GM18511 (cell line): ENCODE measurements around the gene ABCA13.

Experiments
- ATAC-seq: cut with Tn5 transposase; IDR thresholded peaks from one replicate; pipeline ENCODE4 v1.9.1; 2021; ENCODE audit warnings: mild to moderate bottlenecking, moderate library complexity; ENCODE audit not compliant: unreplicated experiment

ABCA13 gene

GRCh38 chr7:48621076-48621475 is 449.8 kb downstream of the ABCA13 start:
- no peak for ATAC-seq

GRCh38 chr7:48627164-48627563 is 455.9 kb downstream of the ABCA13 start:
- no peak for ATAC-seq

DNA sequence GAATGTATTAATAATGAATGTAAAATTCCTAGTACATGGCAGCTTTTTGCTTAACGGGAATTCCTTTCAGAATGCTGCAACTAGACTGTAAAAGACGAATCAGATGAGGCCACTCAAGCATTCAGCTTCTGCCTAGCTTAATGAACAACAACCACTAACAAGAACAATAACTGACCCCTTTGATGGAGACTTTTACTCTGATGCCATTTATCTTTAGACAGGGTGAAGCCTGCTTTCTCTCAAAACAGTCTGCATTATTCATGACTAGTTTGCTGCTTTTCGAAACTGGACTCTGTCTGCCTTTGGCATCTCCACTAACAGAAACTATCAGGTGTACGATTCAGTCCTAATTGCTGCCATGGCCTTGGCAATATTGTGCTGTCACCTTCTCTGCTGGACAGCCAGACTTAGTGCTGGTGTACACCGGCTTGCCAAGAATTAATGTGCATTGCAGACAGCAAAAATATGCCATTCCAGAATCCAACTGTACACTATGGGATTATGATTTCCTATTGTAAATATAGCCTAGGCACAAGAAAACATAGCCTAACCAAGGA is 457.6 kb downstream of the ABCA13 start:
- no peak for ATAC-seq

- ATAC-seq: no peak
Measured at GRCh38 chr7:48634116-48634632, 462.9 kb downstream of the ABCA13 start.

DNA sequence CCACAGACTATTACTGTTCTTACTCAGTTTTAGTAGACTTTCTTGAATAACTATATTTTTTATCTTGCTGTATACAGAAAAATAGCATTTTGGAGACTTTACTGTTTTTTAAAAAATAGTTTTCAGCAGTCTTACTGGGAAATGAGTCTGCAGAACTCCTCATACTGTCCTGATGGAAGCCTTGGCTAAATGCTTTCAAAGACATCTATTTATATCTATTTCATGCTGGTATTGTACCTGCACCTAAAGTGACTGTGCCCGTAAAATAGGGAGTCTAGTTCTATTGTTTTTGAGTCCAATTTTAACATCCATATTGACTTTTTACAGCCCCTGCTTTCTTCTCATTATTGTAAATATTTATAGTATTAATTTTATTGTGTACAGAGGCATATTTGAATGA is 464.5 kb downstream of the ABCA13 start:
- ATAC-seq: no peak

DNA sequence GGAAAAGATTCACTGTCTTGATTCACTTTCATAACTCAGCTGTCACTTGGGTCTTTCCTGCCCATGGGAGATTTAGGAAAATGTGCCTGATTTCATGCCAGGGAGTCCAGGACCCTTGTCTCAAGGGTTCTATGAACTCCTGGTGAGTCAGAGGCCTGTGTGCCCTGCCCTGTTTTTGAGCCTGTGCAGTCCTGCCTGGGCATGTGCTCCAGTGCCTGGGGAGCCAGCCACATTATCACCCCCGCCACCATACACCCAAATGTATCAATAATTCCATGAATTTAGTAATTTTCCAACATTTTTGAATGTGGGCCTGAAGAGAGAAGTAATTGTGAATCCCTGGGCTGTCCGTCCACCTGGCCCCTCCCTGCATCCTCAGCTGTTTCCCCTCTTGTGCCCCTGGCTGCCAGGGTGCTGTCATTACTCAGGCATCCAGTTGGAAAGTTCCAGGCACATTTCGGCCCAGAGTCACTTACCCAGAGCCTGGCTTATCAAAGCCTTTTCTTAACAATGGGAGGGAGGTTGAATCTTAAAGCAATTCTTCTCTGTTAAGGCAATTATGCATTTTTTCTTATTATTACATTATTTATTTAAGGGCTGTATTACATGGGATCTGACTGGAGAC is 465.2 kb downstream of the ABCA13 start:
- ATAC-seq: no peak

GRCh38 chr7:48637382-48637781 is 466.1 kb downstream of the ABCA13 start:
- peak; percentile 49 for ATAC-seq

GRCh38 chr7:48638041-48638440 is 466.8 kb downstream of the ABCA13 start:
- no peak for ATAC-seq

- no peak for ATAC-seq
Measured at GRCh38 chr7:48643431-48644013, 472.3 kb downstream of the ABCA13 start.

GRCh38 chr7:48658138-48658537 is 486.9 kb downstream of the ABCA13 start:
- no peak for ATAC-seq

GRCh38 chr7:48660306-48660870 is 489.1 kb downstream of the ABCA13 start:
- no peak for ATAC-seq

- no peak for ATAC-seq
Measured at GRCh38 chr7:48664241-48664640, 493.0 kb downstream of the ABCA13 start.

DNA sequence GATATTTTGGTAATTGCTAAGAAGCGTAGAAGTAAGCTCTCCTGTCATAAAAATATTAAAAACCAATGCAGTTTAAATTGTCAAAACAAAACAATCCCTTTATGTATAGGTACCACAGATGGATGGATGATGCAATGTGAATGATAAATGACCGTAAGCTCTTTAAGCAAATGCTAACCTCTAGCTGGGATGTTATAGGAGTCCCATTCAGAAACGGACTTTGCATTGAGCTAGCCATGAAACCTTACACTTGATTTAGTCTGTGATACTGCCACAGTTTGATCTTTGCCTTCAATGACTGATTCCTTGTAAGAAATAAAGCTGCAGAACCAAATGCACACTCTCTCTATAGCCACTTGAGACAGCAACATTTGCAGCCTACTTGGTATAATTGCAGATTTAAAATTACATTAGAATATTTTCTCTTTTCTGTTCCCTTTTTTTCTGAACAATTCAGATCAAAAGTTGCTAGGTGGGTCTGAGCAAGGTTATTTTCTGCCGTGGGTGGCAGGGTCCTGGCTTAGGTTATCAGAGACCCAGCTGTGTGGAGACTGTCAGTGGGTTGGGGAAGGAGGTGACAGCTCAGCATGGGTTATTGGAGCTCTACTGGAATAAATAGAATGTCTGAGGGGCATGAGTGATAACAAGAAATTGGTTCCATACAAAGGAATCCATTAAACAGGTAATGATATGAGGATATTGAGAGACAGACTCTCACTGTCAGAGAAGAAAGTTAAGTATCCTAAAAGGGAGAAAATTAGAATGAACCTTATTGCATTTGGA is 494.3 kb downstream of the ABCA13 start:
- no peak for ATAC-seq

DNA sequence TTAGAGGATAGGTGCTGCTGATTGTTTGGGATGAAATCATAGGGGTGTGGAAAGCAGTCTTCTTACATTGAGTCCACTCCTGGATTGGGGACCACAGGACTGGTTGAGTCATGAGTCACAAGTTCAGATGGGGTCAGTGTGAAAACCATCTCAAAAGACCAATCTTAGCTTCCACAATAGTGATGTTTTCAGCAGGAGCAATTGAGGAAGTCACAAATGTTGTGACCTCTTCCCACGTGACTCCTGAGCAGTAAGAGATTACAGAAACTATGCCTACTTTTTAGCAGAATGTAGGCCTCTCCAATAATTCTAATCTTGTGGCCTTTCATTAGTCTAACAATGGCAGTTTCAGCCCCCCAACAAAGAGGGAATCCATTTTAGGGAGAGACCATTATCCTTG is 496.1 kb downstream of the ABCA13 start:
- ATAC-seq: no peak

DNA sequence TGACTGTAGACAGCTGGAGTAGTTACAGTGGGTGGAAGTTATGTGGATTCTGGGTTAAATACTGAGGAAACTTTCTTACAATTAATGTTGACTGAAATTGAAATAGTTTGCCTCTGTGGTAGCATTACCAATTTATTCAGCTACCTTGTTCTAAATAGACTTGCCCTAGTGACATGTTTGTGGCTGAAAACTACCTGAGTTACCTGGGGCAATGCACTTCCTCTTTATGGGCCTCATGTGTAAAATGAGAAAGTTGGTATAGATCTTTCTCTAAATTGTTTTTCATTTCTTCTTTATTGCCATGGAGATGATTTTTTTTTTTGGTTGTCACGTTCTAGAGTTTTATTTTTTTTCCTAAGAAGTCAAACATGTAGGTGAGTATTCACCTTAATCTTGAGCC is 500.4 kb downstream of the ABCA13 start:
- ATAC-seq: no peak

DNA sequence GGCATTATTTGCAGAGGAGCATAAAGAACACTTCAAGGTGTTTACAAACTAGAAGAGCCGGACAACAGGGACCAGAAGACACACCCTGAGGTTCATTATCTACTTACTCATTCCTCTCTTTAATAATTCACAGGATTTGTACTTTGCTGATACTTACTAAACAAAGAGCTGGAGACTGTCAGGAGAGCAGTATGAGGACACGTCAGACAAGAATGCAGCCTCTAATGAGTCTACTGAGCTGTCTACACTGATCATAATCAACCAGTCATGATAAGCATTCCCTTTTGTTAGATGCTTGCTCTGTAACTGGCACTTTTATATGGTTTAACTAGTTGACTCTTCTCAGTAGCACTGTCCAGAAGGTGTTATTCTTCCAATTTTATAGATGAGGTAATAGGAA is 509.7 kb downstream of the ABCA13 start:
- ATAC-seq: no peak

GRCh38 chr7:48691788-48692187 is 520.5 kb downstream of the ABCA13 start:
- no peak for ATAC-seq
